OCI-LY7 (cell line): ENCODE results near the gene TSPAN7. TPM values are rescaled to one million over a fixed set of nuclear protein-coding genes. Genes with fewer than 3 reads are reported as not detected.

ENCODE experiments used
- BruUV-seq: library from RNA; stranded (reverse); fragments of 400-500 nt; replicated peaks from 2 replicates; lab custom pipeline; 2021; lab: Mats Ljungman, UMichigan
- CTCF ChIA-PET: fragments of 300-600 bp; sonication (Branson Sonifier 250); formaldehyde crosslinking; loops from one replicate; lab custom pipeline; 2022; ENCODE audit warnings: antibody characterized with exemption; ENCODE audit not compliant: unreplicated experiment; lab: Charles Lee
- POLR2A ChIA-PET: fragments of 300-600 bp; sonication (Branson Sonifier 250); formaldehyde crosslinking; loops from one replicate; lab custom pipeline; 2022; ENCODE audit warnings: antibody characterized with exemption; lab: Charles Lee
- DNase-seq: peaks from one replicate; pipeline ENCODE4 v3.0.0-alpha.2; 2015; ENCODE audit warnings: low spot score
- H2AFZ ChIP-seq: fragments of 200-600 bp; sonication (generic), shearing (Covaris generic); 2 replicates; pipeline ENCODE4 v1.6.1; 2014; ENCODE audit warnings: mild to moderate bottlenecking, antibody characterized with exemption, low read length, moderate library complexity
- H3K27ac ChIP-seq: fragments of 200-600 bp; sonication (generic); 2 replicates; pipeline ENCODE4 v1.5.1; 2014; ENCODE audit warnings: mixed run types, low read depth, mild to moderate bottlenecking, moderate library complexity, low read length, inconsistent platforms; ENCODE audit not compliant: poor library complexity, severe bottlenecking
- H3K36me3 ChIP-seq: fragments of 200-600 bp; sonication (generic); 2 replicates; pipeline ENCODE4 v1.6.1; 2014; ENCODE audit warnings: mild to moderate bottlenecking, antibody characterized with exemption, low read length, moderate library complexity, mixed read lengths; ENCODE audit not compliant: insufficient read depth
- H3K4me1 ChIP-seq: fragments of 200-600 bp; sonication (generic); 2 replicates; pipeline ENCODE4 v1.5.1; 2014; ENCODE audit warnings: mild to moderate bottlenecking, low read length; ENCODE audit not compliant: insufficient read depth, poor library complexity, severe bottlenecking
- H3K4me2 ChIP-seq: fragments of 200-600 bp; sonication (generic); 2 replicates; pipeline ENCODE4 v1.6.1; 2014; ENCODE audit warnings: mild to moderate bottlenecking, low read length
- H3K4me3 ChIP-seq: fragments of 200-600 bp; sonication (generic); 2 replicates; pipeline ENCODE4 v1.5.1; 2014; ENCODE audit warnings: mild to moderate bottlenecking, low read depth, low read length; ENCODE audit not compliant: poor library complexity, severe bottlenecking
- H3K79me2 ChIP-seq: fragments of 200-600 bp; sonication (generic); 2 replicates; pipeline ENCODE4 v1.6.1; 2016; ENCODE audit warnings: low read depth, mild to moderate bottlenecking, low read length, moderate library complexity, mixed read lengths; ENCODE audit not compliant: insufficient read depth
- H3K9me2 ChIP-seq: fragments of 200-600 bp; sonication (generic); 2 replicates; pipeline ENCODE4 v1.6.1; 2016; ENCODE audit warnings: mild to moderate bottlenecking, low read length, mixed read lengths; ENCODE audit not compliant: insufficient read depth
- H3K9me3 ChIP-seq: fragments of 200-600 bp; sonication (generic); 2 replicates; pipeline ENCODE4 v1.6.1; 2014; ENCODE audit warnings: mild to moderate bottlenecking, mixed run types, low read length, mixed read lengths
- H4K20me1 ChIP-seq: fragments of 200-600 bp; sonication (generic); 2 replicates; pipeline ENCODE4 v1.6.1; 2014; ENCODE audit warnings: mild to moderate bottlenecking, antibody characterized with exemption, low read length, moderate library complexity, mixed read lengths; ENCODE audit not compliant: insufficient read depth
- EZH2phosphoT487 ChIP-seq: fragments of 200-600 bp; sonication (generic); IDR thresholded peaks from 2 replicates; pipeline ENCODE4 v1.6.1; 2018; ENCODE audit warnings: low read depth, borderline replicate concordance, mild to moderate bottlenecking, mixed run types, antibody characterized with exemption, low read length, moderate library complexity, mixed read lengths
- intact Hi-C: fragments of 100-400 bp; cut with micrococcal nuclease; formaldehyde crosslinking; loops from one replicate; pipeline ENCODE4 v1.10.0; 2022; ENCODE audit not compliant: unreplicated experiment
- total RNA-seq, 2 experiments: library from RNA; depleted of rRNA in 1 of 2; stranded (reverse); fragments of >200 nt in 1 of 2; shearing (Covaris generic) in 1 of 2; gene quantifications; 2 replicates each; pipeline ENCODE4 v1.2.3, GENCODE V29; 2014 to 2022
- TF ChIP-seq, protein P1 (sequence below): fragments of 200-600 bp; sonication (generic); conservative IDR thresholded peaks from 2 replicates; pipeline ENCODE4 v1.5.1; 2014; ENCODE audit warnings: mild to moderate bottlenecking, antibody characterized with exemption, low read length, moderate library complexity, mixed read lengths

TSPAN7 gene
- total RNA-seq, 2 experiments from 2014 or later: not detected

DNA sequence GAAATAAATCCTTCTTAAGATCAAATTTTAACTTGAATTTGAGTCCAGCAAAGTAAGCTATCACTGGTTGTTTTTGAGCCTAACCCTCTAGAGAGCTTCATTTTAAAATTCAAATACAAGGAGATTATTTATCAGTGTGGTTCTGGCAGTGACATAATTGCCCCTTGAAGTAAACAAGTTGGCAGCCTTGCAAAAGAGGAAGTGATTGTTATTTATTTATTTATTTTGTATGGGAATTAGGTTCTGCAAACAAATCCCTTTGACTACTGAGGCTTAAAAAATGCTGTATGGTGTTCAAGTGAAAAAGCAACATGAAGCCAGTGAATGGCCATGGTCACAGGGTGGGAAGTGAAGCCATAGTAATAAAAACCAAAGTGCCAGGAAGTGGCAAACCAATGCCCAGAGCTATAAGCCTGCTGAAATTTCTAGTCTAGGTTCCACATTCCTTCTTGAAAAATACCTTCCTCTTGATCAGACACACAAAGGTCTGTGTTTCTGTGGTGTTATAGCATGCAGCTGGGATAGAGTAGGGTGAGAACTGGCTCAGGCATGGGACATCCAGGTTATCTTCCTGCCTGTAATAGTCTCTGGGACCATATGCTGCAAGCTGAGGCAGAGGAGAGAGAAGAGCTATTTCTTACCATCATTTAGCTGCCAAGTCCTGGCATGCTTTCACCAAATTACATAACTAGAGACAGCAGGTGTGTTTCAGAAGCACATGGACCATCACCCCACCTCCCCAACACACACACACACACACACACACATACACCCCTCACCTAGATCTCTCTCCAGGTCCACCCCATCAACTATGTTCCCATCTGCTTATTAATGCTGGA lies 47.1 kb upstream of the TSPAN7 start:
- CTCF ChIA-PET: no interaction called here
- POLR2A ChIA-PET: no interaction called here

DNA sequence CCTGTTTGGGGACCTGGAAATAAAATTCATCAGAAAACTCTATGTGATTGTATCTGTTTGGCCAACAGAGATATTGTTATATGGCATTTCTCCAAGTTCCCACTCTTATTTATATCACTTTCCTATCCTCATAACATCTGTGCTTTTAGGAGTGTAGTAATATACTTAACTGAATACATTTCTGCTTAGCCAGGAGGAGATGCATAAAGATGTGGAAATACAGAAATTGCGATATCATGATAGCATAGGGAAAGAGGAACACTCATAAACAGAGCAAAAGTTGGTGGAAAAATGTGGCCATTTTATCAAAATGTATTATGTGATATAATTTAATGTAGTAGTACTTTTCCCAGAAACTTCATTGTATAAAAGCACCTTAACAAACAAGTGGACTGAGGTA lies 46.1 kb upstream of the TSPAN7 start:
- CTCF ChIA-PET: no interaction called here

More for the DNA sequence above, 47.1 kb upstream of the TSPAN7 start:
- H3K36me3 ChIP-seq: no peaks in the 10 kb centered on the region
- H2AFZ ChIP-seq: no peak overlapping the region
- no peak for DNase-seq
- intact Hi-C loops: no loop called here
- H3K4me1 ChIP-seq: no peaks in the 10 kb centered on the region
- no peak overlapping the region for H3K4me2 ChIP-seq
- no peaks in the 10 kb centered on the region for H3K79me2 ChIP-seq
- BruUV-seq: no TSS peak
- no peaks in the 10 kb centered on the region for H4K20me1 ChIP-seq
- H3K9me3 ChIP-seq: no peaks in the 10 kb centered on the region
- H3K27ac ChIP-seq: no peak overlapping the region
- H3K9me2 ChIP-seq: no peaks in the 10 kb centered on the region
- TF ChIP-seq EZH2phosphoT487: no peak
- TF ChIP-seq, protein P1, sequence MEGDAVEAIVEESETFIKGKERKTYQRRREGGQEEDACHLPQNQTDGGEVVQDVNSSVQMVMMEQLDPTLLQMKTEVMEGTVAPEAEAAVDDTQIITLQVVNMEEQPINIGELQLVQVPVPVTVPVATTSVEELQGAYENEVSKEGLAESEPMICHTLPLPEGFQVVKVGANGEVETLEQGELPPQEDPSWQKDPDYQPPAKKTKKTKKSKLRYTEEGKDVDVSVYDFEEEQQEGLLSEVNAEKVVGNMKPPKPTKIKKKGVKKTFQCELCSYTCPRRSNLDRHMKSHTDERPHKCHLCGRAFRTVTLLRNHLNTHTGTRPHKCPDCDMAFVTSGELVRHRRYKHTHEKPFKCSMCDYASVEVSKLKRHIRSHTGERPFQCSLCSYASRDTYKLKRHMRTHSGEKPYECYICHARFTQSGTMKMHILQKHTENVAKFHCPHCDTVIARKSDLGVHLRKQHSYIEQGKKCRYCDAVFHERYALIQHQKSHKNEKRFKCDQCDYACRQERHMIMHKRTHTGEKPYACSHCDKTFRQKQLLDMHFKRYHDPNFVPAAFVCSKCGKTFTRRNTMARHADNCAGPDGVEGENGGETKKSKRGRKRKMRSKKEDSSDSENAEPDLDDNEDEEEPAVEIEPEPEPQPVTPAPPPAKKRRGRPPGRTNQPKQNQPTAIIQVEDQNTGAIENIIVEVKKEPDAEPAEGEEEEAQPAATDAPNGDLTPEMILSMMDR: no peak
- H3K4me3 ChIP-seq: no peak overlapping the region

More for the DNA sequence above, 46.1 kb upstream of the TSPAN7 start:
- intact Hi-C loops: no loop called here
- H3K9me3 ChIP-seq: no peaks in the 10 kb centered on the region
- POLR2A ChIA-PET: no interaction called here
- DNase-seq: no peak
- H4K20me1 ChIP-seq: no peaks in the 10 kb centered on the region
- no peak overlapping the region for H3K27ac ChIP-seq
- no peaks in the 10 kb centered on the region for H3K9me2 ChIP-seq
- H3K79me2 ChIP-seq: no peaks in the 10 kb centered on the region
- no peaks in the 10 kb centered on the region for H3K36me3 ChIP-seq
- H3K4me1 ChIP-seq: no peaks in the 10 kb centered on the region
- no peak overlapping the region for H3K4me3 ChIP-seq
- H2AFZ ChIP-seq: no peak overlapping the region
- no peak overlapping the region for H3K4me2 ChIP-seq
- TF ChIP-seq, protein P1: no peak
- no peak for TF ChIP-seq EZH2phosphoT487
- no TSS peak for BruUV-seq
